ENCODE results near the gene DNAJC15.

Gene DNAJC15

GRCh38 chr13:43132257-43132656, 108.9 kb downstream of the DNAJC15 start (continued):
- TF ChIP-seq TSHZ1 (tag by site-specific recombination; IDR thresholded peaks at IDR 0.05; ENCODE audit: borderline replicate concordance) (no peak), ZNF792 (tag by site-specific recombination; IDR thresholded peaks at IDR 0.05) (no peak), ZNF654 (tag by site-specific recombination; IDR thresholded peaks at IDR 0.05; ENCODE audit: low read depth) (peak; percentile 64), KLF7 (tag by site-specific recombination; IDR thresholded peaks at IDR 0.05; ENCODE audit: borderline replicate concordance) (no peak), SCRT2 (tag by site-specific recombination; IDR thresholded peaks at IDR 0.05) (no peak), PRDM1 (tag by site-specific recombination; IDR thresholded peaks at IDR 0.05) (peak; percentile 70), ZNF37A (tag by site-specific recombination; IDR thresholded peaks at IDR 0.05) (no peak), ZFP41 (tag by site-specific recombination; IDR thresholded peaks at IDR 0.05; ENCODE audit: borderline replicate concordance) (no peak), ZNF350 (tag by site-specific recombination; IDR thresholded peaks at IDR 0.05) (no peak), ZBTB7A (tag by site-specific recombination; IDR thresholded peaks at IDR 0.05; ENCODE audit: low read depth) (no peak), ELK4 (IDR thresholded peaks at IDR 0.05; ENCODE audit: borderline replicate concordance, low read depth, low read length) (no peak), ZNF521 (tag by site-specific recombination; IDR thresholded peaks at IDR 0.05) (no peak), ZNF221 (tag by site-specific recombination; IDR thresholded peaks at IDR 0.05; ENCODE audit: borderline replicate concordance) (no peak), ZNF18 (tag by site-specific recombination; IDR thresholded peaks at IDR 0.05) (peak; percentile 58; the same call in 1 of the 2 replicates), ZNF529 (tag by site-specific recombination; IDR thresholded peaks at IDR 0.05; ENCODE audit: insufficient replicate concordance) (no peak), ZNF639 (tag by site-specific recombination; IDR thresholded peaks at IDR 0.05) (no peak), ZNF341 (tag by site-specific recombination; IDR thresholded peaks at IDR 0.05; ENCODE audit: low read depth) (no peak), ZNF510 (tag by site-specific recombination; IDR thresholded peaks at IDR 0.05; ENCODE audit: insufficient replicate concordance) (no peak), ZBTB11 (tag by site-specific recombination; conservative IDR thresholded peaks at IDR 0.05; ENCODE audit: low read depth) (no peak), ZNF626 (tag by site-specific recombination; IDR thresholded peaks at IDR 0.05) (no peak), SP2 (tag by site-specific recombination; IDR thresholded peaks at IDR 0.05) (no peak), ZBTB44 (tag by site-specific recombination; IDR thresholded peaks at IDR 0.05) (no peak)

Data from HEK293 (cell line).